ENCODE data around the gene C1orf159. TPM values are rescaled to one million over a fixed set of nuclear protein-coding genes. Genes with fewer than 3 reads are reported as not detected.

Gene C1orf159
- total and polyA plus RNA-seq, 10 of the 15 experiments (the other 5 are each of a cell fraction or from before 2014, with no cell fraction given), result 0.11 to 23.4 (median 8.0) TPM

DNA sequence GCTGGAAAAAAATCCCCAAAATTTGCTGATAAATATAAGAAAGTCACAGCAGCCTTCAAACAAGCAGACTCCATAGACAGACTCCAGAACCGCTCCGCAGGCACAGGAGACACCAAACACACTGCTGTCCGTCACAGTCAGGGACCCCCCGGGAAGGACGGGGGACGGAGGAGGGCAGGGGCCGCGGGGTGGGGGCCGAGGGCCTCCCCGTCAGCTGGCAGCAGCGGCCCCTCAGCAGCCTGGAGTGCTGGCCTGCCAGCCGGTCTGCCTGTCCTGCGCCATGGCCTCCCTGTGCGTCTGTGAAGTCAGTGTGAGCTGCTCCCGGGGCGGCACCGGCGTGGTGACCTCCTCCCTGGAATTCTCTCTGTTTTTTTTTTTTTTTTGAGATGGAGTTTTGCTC is 10.1 kb upstream of the C1orf159 start:
- Histone ChIP-seq H3K4me2 (ENCODE audit: control insufficient read depth, insufficient read depth) (no peak overlapping the region), H3K4me1 (ENCODE audit: control insufficient read depth, insufficient read depth, low read length) (0 out of 2 replicates have a peak, but pooled peaks cover 4% of the 10 kb centered on the region), H3K27ac (ENCODE audit: control insufficient read depth, insufficient read depth) (no peak overlapping the region), H3K9ac (ENCODE audit: control insufficient read depth, insufficient read depth, low read length) (no peak overlapping the region), H3K79me2 (ENCODE audit: control insufficient read depth, insufficient read depth, low read length) (no peaks in the 10 kb centered on the region), H2AFZ (ENCODE audit: control insufficient read depth, low read depth, low read length) (no peak overlapping the region), H3K9me3 (replicated peaks; ENCODE audit: control insufficient read depth, insufficient read depth, low read length) (no peaks in the 10 kb centered on the region; the same call in 2 of the 3 replicates), H3K36me3 (ENCODE audit: control insufficient read depth in 2 of 2, insufficient read depth in 2 of 2, low read length in 1 of 2) (no peaks in the 10 kb centered on the region), H4K20me1 (ENCODE audit: control insufficient read depth, insufficient read depth) (no peaks in the 10 kb centered on the region), H3K27me3 (replicated peaks in 1 of 2; ENCODE audit: control insufficient read depth in 2 of 2, insufficient read depth in 2 of 2, low read length in 1 of 2) (peaks cover 0 to 2% of the 10 kb centered on the region in 2 experiments; a peak in 2 of 4 replicates), H3K4me3 (no peak overlapping the region)
- intact Hi-C loops (cut with micrococcal nuclease; ENCODE audit: unreplicated experiment), result no loop called here
- SMC1A ChIA-PET (ENCODE audit: uncharacterized antibody, unreplicated experiment), result interaction anchor here (0.9 to 1.5 kb wide), 2 partner anchors 75 to 90 kb away, joined by 3 read pairs; no protein-coding TSS in a partner anchor
- BruUV-seq (replicated peaks), result no TSS peak
- in situ Hi-C loops (cut with MboI), result no loop called here
- DNase-seq (ENCODE audit: low read depth, low spot score) (no peak), FAIRE-seq (no peak), ATAC-seq (no peak)
- POLR2A ChIA-PET, result interaction anchor here (0.5 to 0.6 kb wide), 2 partner anchors 113 to 137 kb away, joined by 3 to 5 read pairs; partner anchors contain the start of gene ISG15
- WGBS (ENCODE audit: insufficient coverage, insufficient replicate concordance, low lambda C conversion rate, missing lambda C conversion rate), result 85% methylated on average over 5 of the region's 18 CpGs
- RAD21 ChIA-PET (ENCODE audit: unreplicated experiment), result interaction anchor here (0.7 to 1.8 kb wide), 2 partner anchors 90 to 125 kb away, joined by 3 to 10 read pairs; no protein-coding TSS in a partner anchor
- CTCF ChIA-PET, result interaction anchor here (0.7 to 1.1 kb wide), 3 partner anchors 124 to 164 kb away, joined by 3 to 4 read pairs (median 4); no protein-coding TSS in a partner anchor
- TF ChIP-seq CHD2 (IDR thresholded peaks at IDR 0.05; ENCODE audit: borderline replicate concordance, low read depth, low read length) (no peak), RCOR1 (conservative IDR thresholded peaks at IDR 0.05; ENCODE audit: low read depth, low read length) (no peak), MYB (IDR thresholded peaks at IDR 0.05; ENCODE audit: borderline replicate concordance, low read depth, low read length) (no peak), MXI1 (IDR thresholded peaks at IDR 0.05; ENCODE audit: low read depth, low read length) (no peak), GABPA (IDR thresholded peaks at IDR 0.05; ENCODE audit: low read depth) (no peak), IKZF1 (conservative IDR thresholded peaks at IDR 0.05) (no peak), CREB1 (IDR thresholded peaks at IDR 0.05; ENCODE audit: low read depth) (no peak), PML (IDR thresholded peaks at IDR 0.05; ENCODE audit: low read length) (no peak), CREM (IDR thresholded peaks at IDR 0.05; ENCODE audit: low read depth) (no peak), YBX1 (IDR thresholded peaks at IDR 0.05) (no peak), YY1 (IDR thresholded peaks at IDR 0.05; ENCODE audit: low read depth, low read length) (no peak), NFIC (IDR thresholded peaks at IDR 0.05; ENCODE audit: low read depth, low read length) (no peak), RBBP5 (conservative IDR thresholded peaks at IDR 0.05) (no peak)
- TF ChIP-seq, protein P1, sequence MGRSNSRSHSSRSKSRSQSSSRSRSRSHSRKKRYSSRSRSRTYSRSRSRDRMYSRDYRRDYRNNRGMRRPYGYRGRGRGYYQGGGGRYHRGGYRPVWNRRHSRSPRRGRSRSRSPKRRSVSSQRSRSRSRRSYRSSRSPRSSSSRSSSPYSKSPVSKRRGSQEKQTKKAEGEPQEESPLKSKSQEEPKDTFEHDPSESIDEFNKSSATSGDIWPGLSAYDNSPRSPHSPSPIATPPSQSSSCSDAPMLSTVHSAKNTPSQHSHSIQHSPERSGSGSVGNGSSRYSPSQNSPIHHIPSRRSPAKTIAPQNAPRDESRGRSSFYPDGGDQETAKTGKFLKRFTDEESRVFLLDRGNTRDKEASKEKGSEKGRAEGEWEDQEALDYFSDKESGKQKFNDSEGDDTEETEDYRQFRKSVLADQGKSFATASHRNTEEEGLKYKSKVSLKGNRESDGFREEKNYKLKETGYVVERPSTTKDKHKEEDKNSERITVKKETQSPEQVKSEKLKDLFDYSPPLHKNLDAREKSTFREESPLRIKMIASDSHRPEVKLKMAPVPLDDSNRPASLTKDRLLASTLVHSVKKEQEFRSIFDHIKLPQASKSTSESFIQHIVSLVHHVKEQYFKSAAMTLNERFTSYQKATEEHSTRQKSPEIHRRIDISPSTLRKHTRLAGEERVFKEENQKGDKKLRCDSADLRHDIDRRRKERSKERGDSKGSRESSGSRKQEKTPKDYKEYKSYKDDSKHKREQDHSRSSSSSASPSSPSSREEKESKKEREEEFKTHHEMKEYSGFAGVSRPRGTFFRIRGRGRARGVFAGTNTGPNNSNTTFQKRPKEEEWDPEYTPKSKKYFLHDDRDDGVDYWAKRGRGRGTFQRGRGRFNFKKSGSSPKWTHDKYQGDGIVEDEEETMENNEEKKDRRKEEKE (IDR thresholded peaks at IDR 0.05), result no peak
- TF ChIP-seq, protein P2, sequence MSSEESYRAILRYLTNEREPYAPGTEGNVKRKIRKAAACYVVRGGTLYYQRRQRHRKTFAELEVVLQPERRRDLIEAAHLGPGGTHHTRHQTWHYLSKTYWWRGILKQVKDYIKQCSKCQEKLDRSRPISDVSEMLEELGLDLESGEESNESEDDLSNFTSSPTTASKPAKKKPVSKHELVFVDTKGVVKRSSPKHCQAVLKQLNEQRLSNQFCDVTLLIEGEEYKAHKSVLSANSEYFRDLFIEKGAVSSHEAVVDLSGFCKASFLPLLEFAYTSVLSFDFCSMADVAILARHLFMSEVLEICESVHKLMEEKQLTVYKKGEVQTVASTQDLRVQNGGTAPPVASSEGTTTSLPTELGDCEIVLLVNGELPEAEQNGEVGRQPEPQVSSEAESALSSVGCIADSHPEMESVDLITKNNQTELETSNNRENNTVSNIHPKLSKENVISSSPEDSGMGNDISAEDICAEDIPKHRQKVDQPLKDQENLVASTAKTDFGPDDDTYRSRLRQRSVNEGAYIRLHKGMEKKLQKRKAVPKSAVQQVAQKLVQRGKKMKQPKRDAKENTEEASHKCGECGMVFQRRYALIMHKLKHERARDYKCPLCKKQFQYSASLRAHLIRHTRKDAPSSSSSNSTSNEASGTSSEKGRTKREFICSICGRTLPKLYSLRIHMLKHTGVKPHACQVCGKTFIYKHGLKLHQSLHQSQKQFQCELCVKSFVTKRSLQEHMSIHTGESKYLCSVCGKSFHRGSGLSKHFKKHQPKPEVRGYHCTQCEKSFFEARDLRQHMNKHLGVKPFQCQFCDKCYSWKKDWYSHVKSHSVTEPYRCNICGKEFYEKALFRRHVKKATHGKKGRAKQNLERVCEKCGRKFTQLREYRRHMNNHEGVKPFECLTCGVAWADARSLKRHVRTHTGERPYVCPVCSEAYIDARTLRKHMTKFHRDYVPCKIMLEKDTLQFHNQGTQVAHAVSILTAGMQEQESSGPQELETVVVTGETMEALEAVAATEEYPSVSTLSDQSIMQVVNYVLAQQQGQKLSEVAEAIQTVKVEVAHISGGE (CRISPR knock-in tag; IDR thresholded peaks at IDR 0.05), result no peak
- TF ChIP-seq, protein P3, sequence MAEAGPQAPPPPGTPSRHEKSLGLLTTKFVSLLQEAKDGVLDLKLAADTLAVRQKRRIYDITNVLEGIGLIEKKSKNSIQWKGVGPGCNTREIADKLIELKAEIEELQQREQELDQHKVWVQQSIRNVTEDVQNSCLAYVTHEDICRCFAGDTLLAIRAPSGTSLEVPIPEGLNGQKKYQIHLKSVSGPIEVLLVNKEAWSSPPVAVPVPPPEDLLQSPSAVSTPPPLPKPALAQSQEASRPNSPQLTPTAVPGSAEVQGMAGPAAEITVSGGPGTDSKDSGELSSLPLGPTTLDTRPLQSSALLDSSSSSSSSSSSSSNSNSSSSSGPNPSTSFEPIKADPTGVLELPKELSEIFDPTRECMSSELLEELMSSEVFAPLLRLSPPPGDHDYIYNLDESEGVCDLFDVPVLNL (IDR thresholded peaks at IDR 0.05; ENCODE audit: low read depth, low read length), result no peak

Measured in GM12878 (cell line).